ENCODE measurements around the gene UNC45A.

The UNC45A gene

GRCh38 chr15:90902840-90903732 is 32.0 kb upstream of the UNC45A start, which contains the start of gene MAN2A2:
MAN2A2 (plus strand) TSS chr15:90903302; CDS start chr15:90904208, 906 bp downstream.
- no peaks in the 10 kb centered on the region for H3K36me3 ChIP-seq (ENCODE audit: insufficient read depth)
- peak within 1 kb of the TSS; percentile 64 for H3K9ac ChIP-seq
- peak within 1 kb of the TSS; percentile 91 for H3K4me2 ChIP-seq
- peaks cover 16% of the 10 kb centered on the region for H3K4me1 ChIP-seq (ENCODE audit: low read depth, poor library complexity, severe bottlenecking)
- TF ChIP-seq CTCF (conservative IDR thresholded peaks at IDR 0.05; ENCODE audit: low read depth, low read length) = no peak
- H3K27me3 ChIP-seq (ENCODE audit: insufficient read depth, low read depth) = no peaks in the 10 kb centered on the region
- H3K79me2 ChIP-seq (ENCODE audit: insufficient read depth, low read depth) = peaks cover 7% of the 10 kb centered on the region; the same call in 1 of the 2 replicates
- H4K20me1 ChIP-seq (ENCODE audit: insufficient read depth) = no peaks in the 10 kb centered on the region
- no peak within 1 kb of the TSS for H3K4me3 ChIP-seq (IDR thresholded peaks at IDR 0.05; ENCODE audit: insufficient read depth, low read depth, low read length)
- peak within 1 kb of the TSS; percentile 80 for H2AFZ ChIP-seq (ENCODE audit: low read depth)
- H3K27ac ChIP-seq = peak within 1 kb of the TSS; percentile 70

- Histone ChIP-seq H3K9ac (peak overlapping the region; percentile 64), H3K27ac (peak overlapping the region; percentile 70), H3K4me3 (IDR thresholded peaks at IDR 0.05; ENCODE audit: insufficient read depth, low read depth, low read length) (no peak overlapping the region), H3K4me2 (peak overlapping the region; percentile 91), H3K36me3 (ENCODE audit: insufficient read depth) (no peaks in the 10 kb centered on the region), H3K4me1 (ENCODE audit: low read depth, poor library complexity, severe bottlenecking) (peaks cover 16% of the 10 kb centered on the region), H3K27me3 (ENCODE audit: insufficient read depth, low read depth) (no peaks in the 10 kb centered on the region), H3K79me2 (ENCODE audit: insufficient read depth, low read depth) (peaks cover 7% of the 10 kb centered on the region; the same call in 1 of the 2 replicates), H2AFZ (ENCODE audit: low read depth) (peak overlapping the region; percentile 80), H4K20me1 (ENCODE audit: insufficient read depth) (no peaks in the 10 kb centered on the region)
- no peak for TF ChIP-seq CTCF (conservative IDR thresholded peaks at IDR 0.05; ENCODE audit: low read depth, low read length)
Measured at GRCh38 chr15:90903733-90904536, 31.1 kb upstream of the UNC45A start.

GRCh38 chr15:90904746-90905145 is 30.3 kb upstream of the UNC45A start:
- H3K4me1 ChIP-seq (ENCODE audit: low read depth, poor library complexity, severe bottlenecking) = peaks cover 16% of the 10 kb centered on the region
- H3K27ac ChIP-seq = no peak overlapping the region
- no peak overlapping the region for H3K4me3 ChIP-seq (IDR thresholded peaks at IDR 0.05; ENCODE audit: insufficient read depth, low read depth, low read length)
- no peak for TF ChIP-seq CTCF (conservative IDR thresholded peaks at IDR 0.05; ENCODE audit: low read depth, low read length)
- H3K36me3 ChIP-seq (ENCODE audit: insufficient read depth) = no peaks in the 10 kb centered on the region
- H2AFZ ChIP-seq (ENCODE audit: low read depth) = no peak overlapping the region
- H3K79me2 ChIP-seq (ENCODE audit: insufficient read depth, low read depth) = peaks cover 7% of the 10 kb centered on the region; the same call in 1 of the 2 replicates
- H3K27me3 ChIP-seq (ENCODE audit: insufficient read depth, low read depth) = no peaks in the 10 kb centered on the region
- H4K20me1 ChIP-seq (ENCODE audit: insufficient read depth) = no peaks in the 10 kb centered on the region
- H3K4me2 ChIP-seq = no peak overlapping the region
- H3K9ac ChIP-seq = no peak overlapping the region

- peaks cover 16% of the 10 kb centered on the region for H3K4me1 ChIP-seq (ENCODE audit: low read depth, poor library complexity, severe bottlenecking)
- no peaks in the 10 kb centered on the region for H4K20me1 ChIP-seq (ENCODE audit: insufficient read depth)
- no peaks in the 10 kb centered on the region for H3K27me3 ChIP-seq (ENCODE audit: insufficient read depth, low read depth)
- no peak overlapping the region for H2AFZ ChIP-seq (ENCODE audit: low read depth)
- no peak overlapping the region for H3K27ac ChIP-seq
- no peaks in the 10 kb centered on the region for H3K36me3 ChIP-seq (ENCODE audit: insufficient read depth)
- H3K79me2 ChIP-seq (ENCODE audit: insufficient read depth, low read depth) = peaks cover 7% of the 10 kb centered on the region; the same call in 1 of the 2 replicates
- no peak overlapping the region for H3K9ac ChIP-seq
- H3K4me3 ChIP-seq (IDR thresholded peaks at IDR 0.05; ENCODE audit: insufficient read depth, low read depth, low read length) = no peak overlapping the region
- no peak overlapping the region for H3K4me2 ChIP-seq
- no peak for TF ChIP-seq CTCF (conservative IDR thresholded peaks at IDR 0.05; ENCODE audit: low read depth, low read length)
Measured at GRCh38 chr15:90905306-90906180, 29.5 kb upstream of the UNC45A start.
